Measurements from ENCODE around the gene PLRG1.

PLRG1 gene

GRCh38 chr4:154566639-154567204, 16.5 kb upstream of the PLRG1 start:
- Histone ChIP-seq H3K36me3 (ENCODE audit: control insufficient read depth, low read length) (no peaks in the 10 kb centered on the region), H3K79me2 (ENCODE audit: control insufficient read depth, low read length) (no peaks in the 10 kb centered on the region), H3K4me3 (ENCODE audit: low read length) (no peak overlapping the region), H3K27me3 (ENCODE audit: control insufficient read depth, low read length) (no peaks in the 10 kb centered on the region; the same call in 1 of the 2 replicates), H3K9me3 (ENCODE audit: control insufficient read depth, insufficient read depth, low read length) (no peaks in the 10 kb centered on the region), H3K27ac (ENCODE audit: low read depth, low read length) (no peak overlapping the region), H3F3A (ENCODE audit: control insufficient read depth, insufficient read depth) (no peaks in the 10 kb centered on the region), H4K20me1 (ENCODE audit: control insufficient read depth, insufficient read depth, low read depth, low read length) (no peaks in the 10 kb centered on the region), H3K4me2 (ENCODE audit: low read length) (no peak overlapping the region), H3K9me2 (replicated peaks; ENCODE audit: control insufficient read depth, low read length) (no peaks in the 10 kb centered on the region), H3K4me1 (ENCODE audit: control insufficient read depth, low read length) (no peaks in the 10 kb centered on the region)
- TF ChIP-seq EZH2phosphoT487 (IDR thresholded peaks at IDR 0.05; ENCODE audit: borderline replicate concordance, low read length) (no peak), CTCF (IDR thresholded peaks at IDR 0.05; ENCODE audit: low read depth, low read length, poor library complexity, severe bottlenecking) (no peak)

GRCh38 chr4:154565704-154566103, 15.5 kb upstream of the PLRG1 start:
- Histone ChIP-seq H3K4me2 (ENCODE audit: low read length) (no peak overlapping the region), H3K4me1 (ENCODE audit: control insufficient read depth, low read length) (no peaks in the 10 kb centered on the region), H3K36me3 (ENCODE audit: control insufficient read depth, low read length) (no peaks in the 10 kb centered on the region), H3K79me2 (ENCODE audit: control insufficient read depth, low read length) (no peaks in the 10 kb centered on the region), H4K20me1 (ENCODE audit: control insufficient read depth, insufficient read depth, low read depth, low read length) (no peaks in the 10 kb centered on the region), H3K27me3 (ENCODE audit: control insufficient read depth, low read length) (no peaks in the 10 kb centered on the region; the same call in 1 of the 2 replicates), H3K9me3 (ENCODE audit: control insufficient read depth, insufficient read depth, low read length) (no peaks in the 10 kb centered on the region), H3K9me2 (replicated peaks; ENCODE audit: control insufficient read depth, low read length) (no peaks in the 10 kb centered on the region), H3K4me3 (ENCODE audit: low read length) (no peak overlapping the region), H3K27ac (ENCODE audit: low read depth, low read length) (no peak overlapping the region), H3F3A (ENCODE audit: control insufficient read depth, insufficient read depth) (no peaks in the 10 kb centered on the region)
- TF ChIP-seq EZH2phosphoT487 (IDR thresholded peaks at IDR 0.05; ENCODE audit: borderline replicate concordance, low read length) (no peak), CTCF (IDR thresholded peaks at IDR 0.05; ENCODE audit: low read depth, low read length, poor library complexity, severe bottlenecking) (no peak)

GRCh38 chr4:154564311-154564710, 14.1 kb upstream of the PLRG1 start:
- no peaks in the 10 kb centered on the region for H3K4me1 ChIP-seq (ENCODE audit: control insufficient read depth, low read length)
- no peak overlapping the region for H3K4me2 ChIP-seq (ENCODE audit: low read length)
- no peaks in the 10 kb centered on the region for H3K9me2 ChIP-seq (replicated peaks; ENCODE audit: control insufficient read depth, low read length)
- no peak overlapping the region for H3K4me3 ChIP-seq (ENCODE audit: low read length)
- TF ChIP-seq CTCF (IDR thresholded peaks at IDR 0.05; ENCODE audit: low read depth, low read length, poor library complexity, severe bottlenecking) (no peak), EZH2phosphoT487 (IDR thresholded peaks at IDR 0.05; ENCODE audit: borderline replicate concordance, low read length) (no peak)
- no peaks in the 10 kb centered on the region for H4K20me1 ChIP-seq (ENCODE audit: control insufficient read depth, insufficient read depth, low read depth, low read length)
- H3F3A ChIP-seq (ENCODE audit: control insufficient read depth, insufficient read depth): no peaks in the 10 kb centered on the region
- H3K9me3 ChIP-seq (ENCODE audit: control insufficient read depth, insufficient read depth, low read length): no peaks in the 10 kb centered on the region
- no peaks in the 10 kb centered on the region for H3K79me2 ChIP-seq (ENCODE audit: control insufficient read depth, low read length)
- H3K36me3 ChIP-seq (ENCODE audit: control insufficient read depth, low read length): no peaks in the 10 kb centered on the region
- H3K27me3 ChIP-seq (ENCODE audit: control insufficient read depth, low read length): no peaks in the 10 kb centered on the region; the same call in 1 of the 2 replicates
- H3K27ac ChIP-seq (ENCODE audit: low read depth, low read length): no peak overlapping the region
